ENCODE data around the gene SLITRK4. TPM values are rescaled to one million over a fixed set of nuclear protein-coding genes. Genes with fewer than 3 reads are reported as not detected.
A peak's percentile ranks its signal among the peaks of the same experiment; 100 is the strongest.

The SLITRK4 gene
- total and polyA plus RNA-seq, 10 donors, result 0.07 to 1.5 (median 0.34) TPM; not detected in 1

DNA sequence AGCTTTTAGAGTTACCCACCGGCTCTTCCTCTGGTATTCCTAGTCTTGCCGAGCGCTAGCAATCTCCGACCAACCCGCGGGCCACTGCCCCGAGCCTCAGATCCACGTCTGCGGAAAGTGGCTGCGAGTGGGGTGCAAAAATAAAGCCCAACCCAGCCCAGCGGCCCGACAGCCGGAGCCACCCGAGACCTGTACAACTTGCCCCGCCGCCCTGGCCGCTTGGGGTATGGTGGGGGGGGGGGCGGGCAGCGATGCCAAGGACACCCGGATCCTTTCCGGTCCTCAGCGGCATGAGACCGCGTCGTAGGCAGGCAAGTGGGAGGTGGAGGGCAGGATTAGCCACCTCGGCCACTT lies 1.6 kb downstream of the SLITRK4 start:
- H3K36me3 ChIP-seq, result no peaks in the 10 kb centered on the region
- H3K9me3 ChIP-seq, result no peaks in the 10 kb centered on the region
- peaks cover 0 to 44% (median 18%) of the 10 kb centered on the region in 7 donors for H3K27me3 ChIP-seq (replicated peaks in 1 of 7)
- intact Hi-C loops (cut with DNase I; ENCODE audit: low total_unique reads), result no loop called here
- peak overlapping the region in 5 of 8 donors; percentile 14 to 61 (median 30) for H3K4me3 ChIP-seq
- 2 to 36% (median 20%) methylated on average over 11 to 26 of the region's 26 CpGs; no CpG with 5 or more reads in 1 of the 5 donors for WGBS, 5 donors
- H3K4me1 ChIP-seq, result peaks cover 0 to 13% (median 3%) of the 10 kb centered on the region in 6 donors
- DNase-seq, result no peak
- H3K27ac ChIP-seq, result no peak overlapping the region
- TF ChIP-seq POLR2A (IDR thresholded peaks at IDR 0.05) (no peak), POLR2AphosphoS5 (IDR thresholded peaks at IDR 0.05) (no peak)
- TF ChIP-seq, protein P1, sequence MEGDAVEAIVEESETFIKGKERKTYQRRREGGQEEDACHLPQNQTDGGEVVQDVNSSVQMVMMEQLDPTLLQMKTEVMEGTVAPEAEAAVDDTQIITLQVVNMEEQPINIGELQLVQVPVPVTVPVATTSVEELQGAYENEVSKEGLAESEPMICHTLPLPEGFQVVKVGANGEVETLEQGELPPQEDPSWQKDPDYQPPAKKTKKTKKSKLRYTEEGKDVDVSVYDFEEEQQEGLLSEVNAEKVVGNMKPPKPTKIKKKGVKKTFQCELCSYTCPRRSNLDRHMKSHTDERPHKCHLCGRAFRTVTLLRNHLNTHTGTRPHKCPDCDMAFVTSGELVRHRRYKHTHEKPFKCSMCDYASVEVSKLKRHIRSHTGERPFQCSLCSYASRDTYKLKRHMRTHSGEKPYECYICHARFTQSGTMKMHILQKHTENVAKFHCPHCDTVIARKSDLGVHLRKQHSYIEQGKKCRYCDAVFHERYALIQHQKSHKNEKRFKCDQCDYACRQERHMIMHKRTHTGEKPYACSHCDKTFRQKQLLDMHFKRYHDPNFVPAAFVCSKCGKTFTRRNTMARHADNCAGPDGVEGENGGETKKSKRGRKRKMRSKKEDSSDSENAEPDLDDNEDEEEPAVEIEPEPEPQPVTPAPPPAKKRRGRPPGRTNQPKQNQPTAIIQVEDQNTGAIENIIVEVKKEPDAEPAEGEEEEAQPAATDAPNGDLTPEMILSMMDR (IDR thresholded peaks at IDR 0.05 in 8 of 11, conservative IDR thresholded peaks at IDR 0.05 in 3 of 11), result no peak

- intact Hi-C loops (cut with DNase I; ENCODE audit: low total_unique reads), result no loop called here
- 2 to 48% (median 8%) methylated on average over 24 to 64 of the region's 64 CpGs for WGBS, 5 donors
- peaks cover 0 to 44% (median 18%) of the 10 kb centered on the region in 7 donors for H3K27me3 ChIP-seq (replicated peaks in 1 of 7)
- no peak for TF ChIP-seq POLR2A (IDR thresholded peaks at IDR 0.05)
- TF ChIP-seq, protein P1 (IDR thresholded peaks at IDR 0.05 in 8 of 11, conservative IDR thresholded peaks at IDR 0.05 in 3 of 11), result no peak
- no peak for TF ChIP-seq POLR2AphosphoS5 (IDR thresholded peaks at IDR 0.05)
- H3K9me3 ChIP-seq, result no peaks in the 10 kb centered on the region
- peak overlapping the region in 1 of 8 donors; percentile 3 for H3K27ac ChIP-seq
- H3K4me1 ChIP-seq, result peaks cover 0 to 13% (median 3%) of the 10 kb centered on the region in 6 donors
- peak overlapping the region in 6 of 8 donors; percentile 13 to 61 (median 28) for H3K4me3 ChIP-seq
- no peak for DNase-seq
- H3K36me3 ChIP-seq, result no peaks in the 10 kb centered on the region
Measured at GRCh38 chrX:143633461-143634308, 2.2 kb downstream of the SLITRK4 start.

- Histone ChIP-seq H3K4me3 (peak overlapping the region in 2 of 8 donors; percentile 25 to 61), H3K4me1 (peaks cover 0 to 13% (median 3%) of the 10 kb centered on the region in 6 donors), H3K36me3 (no peaks in the 10 kb centered on the region), H3K9me3 (no peaks in the 10 kb centered on the region), H3K27me3 (replicated peaks in 1 of 7) (peaks cover 0 to 44% (median 18%) of the 10 kb centered on the region in 7 donors), H3K27ac (peak overlapping the region in 1 of 8 donors; percentile 3)
- TF ChIP-seq, protein P1 (IDR thresholded peaks at IDR 0.05 in 8 of 11, conservative IDR thresholded peaks at IDR 0.05 in 3 of 11), result no peak
- TF ChIP-seq POLR2A (IDR thresholded peaks at IDR 0.05) (no peak), POLR2AphosphoS5 (IDR thresholded peaks at IDR 0.05) (no peak)
- DNase-seq, result no peak
- intact Hi-C loops (cut with DNase I; ENCODE audit: low total_unique reads), result no loop called here
- 7 to 37% (median 10%) methylated on average over 7 of the region's 7 CpGs for WGBS, 5 donors
Measured at GRCh38 chrX:143632625-143633410, 3.1 kb downstream of the SLITRK4 start.
